GM12864 (cell line): ENCODE measurements around the gene LGALS16.
"Not testable (repeated sequence)": the region's sequence is repeated elsewhere in the genome, so short reads cannot be mapped to it uniquely, and the experiment has no call there.

ENCODE experiments used
- DNase-seq: peaks from one replicate; pipeline ENCODE4 v3.0.0-alpha.2; 2011; ENCODE audit warnings: low read depth
- H3K4me3 ChIP-seq: 2 replicates; pipeline ENCODE4 v1.5.1; 2011; ENCODE audit warnings: mild to moderate bottlenecking, low read depth, low read length, control low read depth
- CTCF ChIP-seq: IDR thresholded peaks from 2 replicates; pipeline ENCODE4 v1.5.1; 2011; ENCODE audit warnings: low read depth, mild to moderate bottlenecking, moderate library complexity, low read length, control low read depth, inconsistent platforms; ENCODE audit errors: missing control alignments

Gene LGALS16

GRCh38 chr19:39673862-39674261 is 18.1 kb downstream of the LGALS16 start:
- peak; percentile 55 for DNase-seq
- peak; percentile 59 for TF ChIP-seq CTCF

GRCh38 chr19:39676004-39676403 is 20.3 kb downstream of the LGALS16 start:
- TF ChIP-seq CTCF, result no peak
- peak; percentile 75 for DNase-seq

More at GRCh38 chr19:39673862-39674261, 18.1 kb downstream of the LGALS16 start:
- H3K4me3 ChIP-seq, result not testable (repeated sequence)

GRCh38 chr19:39677961-39678889 is 22.5 kb downstream of the LGALS16 start:
- H3K4me3 ChIP-seq, result peak overlapping the region; percentile 74; the same call in 1 of the 2 replicates
- TF ChIP-seq CTCF, result no peak
- no peak for DNase-seq

More at GRCh38 chr19:39676004-39676403, 20.3 kb downstream of the LGALS16 start:
- no peak overlapping the region for H3K4me3 ChIP-seq

GRCh38 chr19:39679056-39679790 is 23.5 kb downstream of the LGALS16 start:
- peak overlapping the region; percentile 74 for H3K4me3 ChIP-seq
- no peak for TF ChIP-seq CTCF
- DNase-seq, result peak; percentile 85

- DNase-seq, result peak; percentile 59
- no peak for TF ChIP-seq CTCF
- H3K4me3 ChIP-seq, result peak overlapping the region; percentile 74
Observed at GRCh38 chr19:39679791-39680168, 24.1 kb downstream of the LGALS16 start.

GRCh38 chr19:39680593-39680992 is 24.9 kb downstream of the LGALS16 start:
- peak overlapping the region; percentile 74 for H3K4me3 ChIP-seq
- no peak for TF ChIP-seq CTCF
- DNase-seq, result no peak
